ENCODE results near the gene PLK5.

PLK5 gene

DNA sequence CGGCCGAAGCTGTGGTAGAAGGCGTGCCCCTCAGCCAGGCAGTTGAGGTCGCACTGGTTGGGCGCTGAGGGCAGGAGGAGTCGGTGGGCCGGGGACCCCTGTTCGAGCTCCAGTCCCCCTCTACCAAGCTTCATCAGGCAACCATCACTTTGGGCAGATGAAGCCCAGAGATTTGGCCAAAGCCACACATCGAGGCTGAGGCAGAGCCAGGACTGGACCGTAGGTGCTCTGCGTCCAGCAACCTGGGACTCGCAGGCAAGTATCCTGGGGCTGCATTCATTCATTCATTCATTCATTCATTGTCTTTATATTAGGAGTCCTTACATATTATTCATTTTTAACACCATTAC is 15.4 kb upstream of the PLK5 start:
- Histone ChIP-seq H3K9me3 (ENCODE audit: control insufficient read depth in 1 of 2, low read length in 2 of 2) (no peaks in the 10 kb centered on the region), H3K27me3 (ENCODE audit: control insufficient read depth in 1 of 2, insufficient read depth in 2 of 2, low read length in 2 of 2) (peaks cover 9 to 10% of the 10 kb centered on the region in 2 donors), H3K4me1 (ENCODE audit: control insufficient read depth in 1 of 2, insufficient read depth in 2 of 2, low read length in 2 of 2) (peaks cover 25 to 37% of the 10 kb centered on the region in 2 donors), H3K9ac (ENCODE audit: low read depth in 1 of 2, low read length in 2 of 2) (no peak overlapping the region), H3K4me3 (ENCODE audit: low read depth in 1 of 2, low read length in 2 of 2) (peak overlapping the region; percentile 8 to 43), H3K36me3 (ENCODE audit: control insufficient read depth in 1 of 2, insufficient read depth in 2 of 2, low read length in 2 of 2) (peaks cover 0 to 5% of the 10 kb centered on the region in 2 donors), H3K27ac (ENCODE audit: low read depth, low read length) (no peak overlapping the region)

DNA sequence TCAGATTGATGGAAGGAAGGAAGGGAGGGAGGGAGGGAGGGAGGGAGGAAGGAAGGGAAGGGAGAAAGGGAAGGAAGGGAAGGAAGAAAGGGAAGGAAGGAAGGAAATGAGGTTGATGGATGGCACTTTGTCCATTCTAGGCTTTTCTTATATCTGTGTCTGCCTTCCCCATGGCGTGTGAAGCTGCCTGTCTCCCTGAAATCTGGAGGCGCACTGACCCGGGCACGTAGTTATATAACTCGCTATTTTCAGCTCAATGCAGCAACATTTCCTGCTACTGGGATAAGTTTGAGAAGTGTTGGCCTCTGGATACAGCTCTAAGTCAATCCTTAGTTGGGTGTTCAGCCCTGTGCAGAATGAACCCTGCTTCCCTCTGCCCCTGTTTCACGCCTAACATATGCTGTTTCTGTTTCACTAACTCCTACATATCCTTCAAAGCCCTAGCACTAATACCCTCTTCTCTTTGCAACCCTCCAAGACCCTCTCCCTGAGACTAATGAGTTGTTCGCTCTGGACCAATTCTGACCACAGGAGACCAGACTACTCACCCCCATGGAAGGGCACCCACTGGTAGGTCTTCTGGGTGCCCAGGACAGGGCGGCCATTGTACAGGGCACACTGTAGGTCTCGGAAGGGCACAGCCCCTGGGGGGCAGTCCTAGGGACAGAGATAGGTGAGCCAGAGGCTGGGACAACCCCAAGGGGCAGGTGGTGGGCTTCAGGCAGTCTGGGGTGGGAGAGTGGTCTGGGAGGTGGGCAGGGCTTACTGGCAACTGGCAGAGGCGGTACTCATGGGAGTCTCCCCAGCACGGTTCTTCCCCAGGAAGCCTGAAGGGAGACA is 14.1 kb upstream of the PLK5 start:
- Histone ChIP-seq H3K36me3 (ENCODE audit: control insufficient read depth in 1 of 2, insufficient read depth in 2 of 2, low read length in 2 of 2) (peaks cover 0 to 5% of the 10 kb centered on the region in 2 donors), H3K4me3 (ENCODE audit: low read depth in 1 of 2, low read length in 2 of 2) (no peak overlapping the region), H3K27ac (ENCODE audit: low read depth, low read length) (no peak overlapping the region), H3K4me1 (ENCODE audit: control insufficient read depth in 1 of 2, insufficient read depth in 2 of 2, low read length in 2 of 2) (peaks cover 25 to 34% of the 10 kb centered on the region in 2 donors), H3K9ac (ENCODE audit: low read depth in 1 of 2, low read length in 2 of 2) (no peak overlapping the region), H3K9me3 (ENCODE audit: control insufficient read depth in 1 of 2, low read length in 2 of 2) (no peaks in the 10 kb centered on the region), H3K27me3 (ENCODE audit: control insufficient read depth in 1 of 2, insufficient read depth in 2 of 2, low read length in 2 of 2) (peaks cover 1 to 8% of the 10 kb centered on the region in 2 donors)

DNA sequence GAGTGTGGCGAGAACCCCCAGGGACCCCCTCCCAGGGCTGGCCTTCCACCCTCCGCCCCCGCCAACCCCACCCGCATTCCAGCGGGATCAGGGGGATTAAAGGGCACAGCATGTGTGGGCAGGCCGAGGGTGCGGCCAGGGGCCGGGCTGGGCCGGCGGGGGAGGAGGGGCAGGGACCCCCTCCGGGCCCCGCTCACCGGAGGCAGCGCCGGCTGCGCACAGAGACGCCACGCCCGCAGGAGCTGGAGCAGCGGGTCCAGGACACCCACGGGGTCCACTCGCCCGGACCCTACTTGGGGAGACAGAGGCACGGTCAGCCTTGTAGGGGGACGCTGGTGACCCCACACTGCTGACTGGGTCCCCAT is 13.5 kb upstream of the PLK5 start:
- peak overlapping the region in 1 of 2 donors; percentile 23 for H3K4me3 ChIP-seq (ENCODE audit: low read depth in 1 of 2, low read length in 2 of 2)
- H3K27me3 ChIP-seq (ENCODE audit: control insufficient read depth in 1 of 2, insufficient read depth in 2 of 2, low read length in 2 of 2): peaks cover 5 to 13% of the 10 kb centered on the region in 2 donors
- peaks cover 25 to 34% of the 10 kb centered on the region in 2 donors for H3K4me1 ChIP-seq (ENCODE audit: control insufficient read depth in 1 of 2, insufficient read depth in 2 of 2, low read length in 2 of 2)
- H3K36me3 ChIP-seq (ENCODE audit: control insufficient read depth in 1 of 2, insufficient read depth in 2 of 2, low read length in 2 of 2): peaks cover 0 to 3% of the 10 kb centered on the region in 2 donors
- no peak overlapping the region for H3K27ac ChIP-seq (ENCODE audit: low read depth, low read length)
- H3K9me3 ChIP-seq (ENCODE audit: control insufficient read depth in 1 of 2, low read length in 2 of 2): no peaks in the 10 kb centered on the region
- no peak overlapping the region for H3K9ac ChIP-seq (ENCODE audit: low read depth in 1 of 2, low read length in 2 of 2)

DNA sequence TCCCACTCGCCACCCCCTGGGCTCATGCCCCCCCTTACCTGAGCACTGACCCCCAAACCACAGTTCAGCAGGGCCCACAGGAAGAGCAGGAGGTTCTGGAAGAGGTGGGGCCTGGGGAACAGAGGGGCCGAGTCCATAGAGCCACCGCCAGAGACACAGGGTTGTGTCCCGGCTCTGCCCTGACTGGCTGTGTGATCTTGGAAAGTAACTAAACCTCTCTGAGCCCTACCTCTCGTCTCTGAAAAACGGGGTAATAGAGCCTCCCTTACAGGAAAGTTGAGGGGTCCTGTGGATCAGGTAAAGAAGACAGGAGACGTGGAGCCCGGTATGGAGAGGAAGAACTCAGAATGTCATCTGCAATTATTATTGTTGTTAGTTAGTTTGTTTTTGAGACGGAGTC is 13.1 kb upstream of the PLK5 start:
- Histone ChIP-seq H3K9ac (ENCODE audit: low read depth in 1 of 2, low read length in 2 of 2) (no peak overlapping the region), H3K36me3 (ENCODE audit: control insufficient read depth in 1 of 2, insufficient read depth in 2 of 2, low read length in 2 of 2) (no peaks in the 10 kb centered on the region), H3K4me1 (ENCODE audit: control insufficient read depth in 1 of 2, insufficient read depth in 2 of 2, low read length in 2 of 2) (peaks cover 25 to 34% of the 10 kb centered on the region in 2 donors), H3K27ac (ENCODE audit: low read depth, low read length) (no peak overlapping the region), H3K4me3 (ENCODE audit: low read depth in 1 of 2, low read length in 2 of 2) (peak overlapping the region in 1 of 2 donors; percentile 23), H3K9me3 (ENCODE audit: control insufficient read depth in 1 of 2, low read length in 2 of 2) (no peaks in the 10 kb centered on the region), H3K27me3 (ENCODE audit: control insufficient read depth in 1 of 2, insufficient read depth in 2 of 2, low read length in 2 of 2) (peaks cover 5 to 13% of the 10 kb centered on the region in 2 donors)

DNA sequence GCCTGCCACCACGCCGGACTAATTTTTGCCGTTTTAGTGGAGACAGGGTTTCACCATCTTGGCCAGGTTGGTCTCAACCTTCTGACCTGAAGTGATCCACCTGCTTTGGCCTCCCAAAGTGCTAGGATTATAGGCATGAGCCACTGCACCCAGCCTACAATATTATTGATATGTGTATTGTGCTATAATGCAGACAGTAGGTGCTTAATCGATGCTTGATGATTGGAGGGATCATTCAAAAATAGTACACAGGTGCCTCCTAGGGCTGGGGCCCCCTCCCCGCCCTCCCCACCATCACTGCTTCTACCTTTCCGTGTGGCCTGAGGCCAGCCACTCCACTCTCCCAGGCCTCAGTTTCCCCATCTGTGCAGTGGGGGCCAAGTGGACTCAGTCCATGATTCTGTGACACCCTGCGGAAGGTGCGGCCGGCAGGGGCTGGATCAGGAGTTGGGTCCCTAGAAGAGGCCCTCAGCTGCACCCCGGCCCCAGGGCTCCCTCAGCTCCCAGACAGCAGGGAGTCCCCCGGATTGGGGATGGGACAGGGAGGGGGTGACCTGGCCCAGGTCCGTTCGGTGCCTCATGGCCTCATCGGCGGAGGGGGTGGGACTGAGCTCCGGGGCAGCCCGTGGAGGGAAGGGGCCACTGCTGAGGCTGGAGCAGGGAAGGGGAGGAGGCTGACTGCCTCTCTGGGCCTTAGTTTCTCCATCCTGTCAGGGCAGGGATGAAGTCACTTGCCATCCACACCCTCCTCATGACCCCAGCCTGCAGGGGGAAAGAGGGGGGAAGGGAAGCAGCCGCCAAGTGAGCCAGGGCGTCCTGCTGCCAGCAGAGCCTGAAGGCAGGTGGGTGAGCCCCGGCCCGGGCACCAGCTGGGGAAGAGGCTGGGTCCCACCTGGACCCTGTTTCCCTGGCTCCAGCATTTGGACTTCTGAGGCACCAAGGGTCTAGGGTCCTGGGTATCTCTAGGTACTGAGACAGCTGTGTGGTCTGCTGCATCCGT is 12.3 kb upstream of the PLK5 start:
- Histone ChIP-seq H3K36me3 (ENCODE audit: control insufficient read depth in 1 of 2, insufficient read depth in 2 of 2, low read length in 2 of 2) (no peaks in the 10 kb centered on the region), H3K4me1 (ENCODE audit: control insufficient read depth in 1 of 2, insufficient read depth in 2 of 2, low read length in 2 of 2) (peaks cover 25 to 34% of the 10 kb centered on the region in 2 donors)

DNA sequence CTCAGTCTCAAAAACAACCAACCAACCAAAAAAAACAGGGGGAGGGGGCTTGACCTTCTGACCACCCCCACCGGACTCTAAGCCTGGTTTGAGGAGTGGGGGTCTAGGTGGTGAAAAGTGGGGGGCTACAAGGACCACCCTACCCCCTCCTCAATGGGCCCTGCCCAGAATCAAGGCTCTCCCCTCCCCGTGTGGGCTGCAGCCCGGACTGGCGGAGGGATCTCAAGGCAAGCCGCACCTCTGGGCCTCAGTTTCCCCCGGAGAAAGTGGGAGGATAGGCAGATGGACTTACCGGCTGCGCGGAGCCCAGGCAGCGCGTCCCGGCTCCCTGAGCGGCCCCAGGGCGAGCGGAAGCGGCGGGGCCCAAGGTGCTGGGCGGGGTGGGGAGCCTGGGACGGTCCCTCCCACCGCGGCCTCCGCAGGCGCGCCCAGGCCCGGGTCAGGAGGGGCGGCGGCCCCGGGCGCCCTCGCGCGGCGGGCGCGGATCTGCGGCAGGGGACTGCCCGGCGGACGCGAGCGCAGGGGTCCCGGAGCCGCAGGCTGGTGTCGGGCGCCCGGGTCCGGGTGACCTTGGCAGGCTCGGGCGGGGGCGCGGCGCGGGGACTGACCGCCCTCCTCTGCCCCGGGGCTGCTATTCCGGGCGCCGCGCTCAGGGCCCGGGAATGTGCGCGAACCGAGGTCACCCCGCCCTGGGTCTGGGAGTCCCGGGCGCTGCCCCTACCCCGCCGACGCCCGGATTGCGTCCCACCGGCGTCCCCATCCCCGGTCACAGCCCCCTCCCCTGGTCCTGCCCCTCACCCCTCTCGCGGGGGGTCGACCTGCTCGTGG is 11.0 kb upstream of the PLK5 start, which contains the start of gene ADAMTSL5:
Gene ADAMTSL5, minus strand, starts transcription at position 349 of the 828 bp plus-strand sequence. CDS start 2,076 bp downstream, outside the sequence.
- Histone ChIP-seq H3K4me1 (ENCODE audit: control insufficient read depth in 1 of 2, insufficient read depth in 2 of 2, low read length in 2 of 2) (peaks cover 25 to 28% of the 10 kb centered on the region in 2 donors), H3K27me3 (ENCODE audit: control insufficient read depth in 1 of 2, insufficient read depth in 2 of 2, low read length in 2 of 2) (peaks cover 5 to 18% of the 10 kb centered on the region in 2 donors), H3K9ac (ENCODE audit: low read depth in 1 of 2, low read length in 2 of 2) (peak within 1 kb of the TSS; percentile 63 to 80), H3K27ac (ENCODE audit: low read depth, low read length) (no peak within 1 kb of the TSS), H3K4me3 (ENCODE audit: low read depth in 1 of 2, low read length in 2 of 2) (peak within 1 kb of the TSS; percentile 70 to 81), H3K36me3 (ENCODE audit: control insufficient read depth in 1 of 2, insufficient read depth in 2 of 2, low read length in 2 of 2) (no peaks in the 10 kb centered on the region), H3K9me3 (ENCODE audit: control insufficient read depth in 1 of 2, low read length in 2 of 2) (no peaks in the 10 kb centered on the region)

More for the DNA sequence above, 12.3 kb upstream of the PLK5 start:
- Histone ChIP-seq H3K9ac (ENCODE audit: low read depth in 1 of 2, low read length in 2 of 2) (peak overlapping the region in 1 of 2 donors; percentile 63), H3K27ac (ENCODE audit: low read depth, low read length) (no peak overlapping the region), H3K4me3 (ENCODE audit: low read depth in 1 of 2, low read length in 2 of 2) (peak overlapping the region; percentile 50 to 70), H3K9me3 (ENCODE audit: control insufficient read depth in 1 of 2, low read length in 2 of 2) (no peaks in the 10 kb centered on the region), H3K27me3 (ENCODE audit: control insufficient read depth in 1 of 2, insufficient read depth in 2 of 2, low read length in 2 of 2) (peaks cover 5 to 18% of the 10 kb centered on the region in 2 donors)

DNA sequence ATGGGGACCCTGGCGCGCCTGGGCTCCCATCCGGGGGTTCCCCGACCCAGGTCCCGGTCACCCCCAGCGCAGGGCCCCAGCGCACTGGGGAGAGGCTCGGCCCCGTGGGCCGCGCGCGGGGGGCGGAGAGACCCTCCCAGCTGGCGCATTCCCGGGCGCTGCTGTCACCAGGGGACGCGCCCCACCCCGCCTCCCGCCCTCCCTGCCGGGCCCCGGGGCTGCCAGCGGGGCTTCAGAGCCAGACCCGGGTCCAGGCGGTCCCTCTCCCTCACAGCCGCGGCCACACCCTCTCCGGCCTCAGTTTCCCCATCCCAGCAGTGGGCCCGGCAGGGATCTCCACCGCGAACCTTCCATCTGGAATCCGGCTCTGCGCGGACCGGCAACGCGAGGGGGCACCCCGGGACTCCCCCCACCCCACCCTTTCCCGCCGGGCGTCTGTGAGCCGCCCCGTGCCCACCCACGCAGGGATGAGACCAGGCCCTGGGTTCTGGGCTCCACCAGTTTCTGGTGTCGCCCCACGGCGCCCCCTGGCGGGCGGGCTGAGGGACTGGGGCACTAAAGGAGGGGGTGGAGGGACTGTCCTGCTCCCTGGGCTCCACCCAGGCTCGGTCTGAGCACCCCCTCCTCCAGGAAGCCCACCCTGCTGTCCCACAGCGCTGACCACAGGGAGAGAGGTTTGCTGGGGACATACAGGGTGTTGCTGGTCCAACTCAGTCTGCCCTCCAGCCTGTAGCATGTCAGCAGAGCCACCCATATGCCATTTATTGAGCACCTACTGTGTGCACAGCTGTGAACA is 10.2 kb upstream of the PLK5 start:
- H3K9me3 ChIP-seq (ENCODE audit: control insufficient read depth in 1 of 2, low read length in 2 of 2): no peaks in the 10 kb centered on the region
- no peak overlapping the region for H3K27ac ChIP-seq (ENCODE audit: low read depth, low read length)
- no peaks in the 10 kb centered on the region for H3K36me3 ChIP-seq (ENCODE audit: control insufficient read depth in 1 of 2, insufficient read depth in 2 of 2, low read length in 2 of 2)
- H3K4me3 ChIP-seq (ENCODE audit: low read depth in 1 of 2, low read length in 2 of 2): peak overlapping the region; percentile 45 to 47
- H3K9ac ChIP-seq (ENCODE audit: low read depth in 1 of 2, low read length in 2 of 2): peak overlapping the region in 1 of 2 donors; percentile 43
- peaks cover 20 to 24% of the 10 kb centered on the region in 2 donors for H3K4me1 ChIP-seq (ENCODE audit: control insufficient read depth in 1 of 2, insufficient read depth in 2 of 2, low read length in 2 of 2)
- peaks cover 5 to 18% of the 10 kb centered on the region in 2 donors for H3K27me3 ChIP-seq (ENCODE audit: control insufficient read depth in 1 of 2, insufficient read depth in 2 of 2, low read length in 2 of 2)

DNA sequence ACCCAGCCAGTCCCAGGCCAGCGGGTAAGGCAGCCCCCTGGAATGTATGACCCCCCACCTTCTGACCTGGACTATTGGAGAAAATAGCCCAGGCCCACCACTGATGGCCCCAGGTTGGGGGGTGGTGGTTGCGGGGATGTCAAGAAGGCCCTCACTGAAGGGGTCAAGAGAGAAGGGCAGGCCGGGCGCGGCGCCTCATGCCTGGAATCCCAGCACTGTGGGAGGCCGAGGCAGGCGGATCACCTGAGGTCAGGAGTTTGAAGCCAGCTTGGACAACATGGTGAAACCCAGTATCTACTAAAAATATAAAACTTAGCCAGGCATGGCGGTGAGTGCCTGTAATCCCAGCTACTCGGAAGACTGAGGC is 9.6 kb upstream of the PLK5 start:
- Histone ChIP-seq H3K9me3 (ENCODE audit: control insufficient read depth in 1 of 2, low read length in 2 of 2) (no peaks in the 10 kb centered on the region), H3K4me1 (ENCODE audit: control insufficient read depth in 1 of 2, insufficient read depth in 2 of 2, low read length in 2 of 2) (peaks cover 20 to 24% of the 10 kb centered on the region in 2 donors), H3K27ac (ENCODE audit: low read depth, low read length) (no peak overlapping the region), H3K9ac (ENCODE audit: low read depth in 1 of 2, low read length in 2 of 2) (no peak overlapping the region), H3K36me3 (ENCODE audit: control insufficient read depth in 1 of 2, insufficient read depth in 2 of 2, low read length in 2 of 2) (no peaks in the 10 kb centered on the region), H3K27me3 (ENCODE audit: control insufficient read depth in 1 of 2, insufficient read depth in 2 of 2, low read length in 2 of 2) (peaks cover 5 to 18% of the 10 kb centered on the region in 2 donors), H3K4me3 (ENCODE audit: low read depth in 1 of 2, low read length in 2 of 2) (no peak overlapping the region)

All from duodenal mucosa (tissue), 2 donors.